Spleen (tissue), 11 donors: ENCODE measurements around the gene RBM10. TPM values are rescaled to one million over a fixed set of nuclear protein-coding genes. Genes with fewer than 3 reads are reported as not detected.
A peak's percentile ranks its signal among the peaks of the same experiment; 100 is the strongest.

ENCODE experiments used
- DNase-seq: peaks from one replicate; pipeline ENCODE4 v3.0.0-alpha.2; 2020
- H3K27ac ChIP-seq, 8 donors: fragments of 200-600 bp; sonication (generic) in 7 of 8; 1 replicate in 4 of 8; 2 replicates in 4 of 8; pipeline versions ENCODE4 v1.5.0 to v1.8.0; 2016 to 2021; ENCODE audit warnings: inconsistent platforms in 4 of 8, mild to moderate bottlenecking in 4 of 8, moderate library complexity in 1 of 8
- H3K27me3 ChIP-seq, 7 donors: fragments of 200-600 bp; sonication (generic) in 6 of 7; replicated peaks in 1 of 7; 1 replicate in 4 of 7; 2 replicates in 3 of 7; pipeline versions ENCODE4 v1.5.0 to v1.8.0; 2016 to 2021; ENCODE audit warnings: inconsistent platforms in 3 of 7, mild to moderate bottlenecking in 1 of 7
- H3K36me3 ChIP-seq, 6 donors: fragments of 200-600 bp; sonication (generic) in 5 of 6; 1 replicate in 4 of 6; 2 replicates in 2 of 6; pipeline versions ENCODE4 v1.5.0 to v1.8.0; 2016 to 2021; ENCODE audit warnings: inconsistent platforms in 2 of 6
- H3K4me1 ChIP-seq, 6 donors: fragments of 200-600 bp; sonication (generic) in 5 of 6; 1 replicate in 3 of 6; 2 replicates in 3 of 6; pipeline versions ENCODE4 v1.5.0 to v1.8.0; 2016 to 2021; ENCODE audit warnings: inconsistent platforms in 3 of 6
- H3K4me3 ChIP-seq, 8 donors: fragments of 200-600 bp; sonication (generic) in 7 of 8; 1 replicate in 4 of 8; 2 replicates in 4 of 8; pipeline versions ENCODE4 v1.5.0 to v1.8.0; 2016 to 2021; ENCODE audit warnings: inconsistent platforms in 4 of 8, mild to moderate bottlenecking in 4 of 8, moderate library complexity in 2 of 8
- H3K9me3 ChIP-seq, 8 donors: fragments of 200-600 bp; sonication (generic) in 7 of 8; 1 replicate in 4 of 8; 2 replicates in 4 of 8; pipeline versions ENCODE4 v1.5.0 to v1.8.0; 2016 to 2021; ENCODE audit warnings: inconsistent platforms in 4 of 8
- POLR2A ChIP-seq, 3 donors: fragments of 450-650 bp; IDR thresholded peaks; one replicate each; pipeline ENCODE4 v1.5.1; 2017; ENCODE audit warnings: antibody characterized with exemption in 3 of 3, mild to moderate bottlenecking in 1 of 3
- POLR2AphosphoS5 ChIP-seq, 3 donors: sonication (generic); formaldehyde crosslinking; IDR thresholded peaks; one replicate each; pipeline ENCODE4 v1.5.1; 2017; ENCODE audit warnings: antibody characterized with exemption in 3 of 3
- WGBS, 5 donors: extraction: QIAGEN DNeasy Blood & Tissue Kit in 3 of 5; methylation state at CpG; one replicate each; pipeline versions ENCODE4 v1.1.5 to v1.1.7; 2013 to 2018; 5-methylcytosine and 5-hydroxymethylcytosine counted together
- intact Hi-C: fragments of 100-400 bp; cut with DNase I; formaldehyde crosslinking; loops from one replicate; pipeline ENCODE4 v1.15.0; 2023; ENCODE audit warnings: low total_unique reads
- polyA plus RNA-seq, 3 donors: library from polyadenylated mRNA; stranded (reverse); fragments of 200-250 nt; gene quantifications; one replicate each; pipeline ENCODE4 v1.2.1, GENCODE V29; 2013
- total RNA-seq, 7 donors: library from RNA; depleted of rRNA in 3 of 7; stranded (reverse); fragments of >200 nt in 3 of 7; fragmentation: NEBNext Ultra II Directional in 4 of 7; extraction: Animal tissue kit (Norgen Biotek cat#: 25700) in 4 of 7; gene quantifications; one replicate each; pipeline versions ENCODE4 v1.1.0 to v1.2.1, GENCODE V29; 2016 to 2021
- TF ChIP-seq, protein P1 (sequence below), 11 experiments: fragments of 200-600 bp in 7 of 11; fragments of 450-650 bp in 4 of 11; sonication (generic) in 4 of 11; IDR thresholded peaks in 8 of 11; conservative IDR thresholded peaks in 3 of 11; 1 replicate in 7 of 11; 2 replicates in 4 of 11; pipeline versions ENCODE4 v1.4.0 to v1.8.0; 2016 to 2021; ENCODE audit warnings: antibody characterized with exemption in 11 of 11, inconsistent platforms in 4 of 11, mild to moderate bottlenecking in 1 of 11
- donor health status: healthy with polysubstance abuse.
- donor health status: DM: no; HTN: no; CAD: no; lungs with moderate emphysema.
- donor health status: DM: no; HTN: no; CAD: no.
- donor health status: Bipolar disorder and iron deficiency.
- donor health status: healthy.
- donor health status: DM: no; HTN: no; CAD: no.
- donor health status: DM: yes; HTN: yes; CAD: no.

RBM10 gene
- total and polyA plus RNA-seq, 10 donors, result 21.6 to 38.4 (median 29.7) TPM

DNA sequence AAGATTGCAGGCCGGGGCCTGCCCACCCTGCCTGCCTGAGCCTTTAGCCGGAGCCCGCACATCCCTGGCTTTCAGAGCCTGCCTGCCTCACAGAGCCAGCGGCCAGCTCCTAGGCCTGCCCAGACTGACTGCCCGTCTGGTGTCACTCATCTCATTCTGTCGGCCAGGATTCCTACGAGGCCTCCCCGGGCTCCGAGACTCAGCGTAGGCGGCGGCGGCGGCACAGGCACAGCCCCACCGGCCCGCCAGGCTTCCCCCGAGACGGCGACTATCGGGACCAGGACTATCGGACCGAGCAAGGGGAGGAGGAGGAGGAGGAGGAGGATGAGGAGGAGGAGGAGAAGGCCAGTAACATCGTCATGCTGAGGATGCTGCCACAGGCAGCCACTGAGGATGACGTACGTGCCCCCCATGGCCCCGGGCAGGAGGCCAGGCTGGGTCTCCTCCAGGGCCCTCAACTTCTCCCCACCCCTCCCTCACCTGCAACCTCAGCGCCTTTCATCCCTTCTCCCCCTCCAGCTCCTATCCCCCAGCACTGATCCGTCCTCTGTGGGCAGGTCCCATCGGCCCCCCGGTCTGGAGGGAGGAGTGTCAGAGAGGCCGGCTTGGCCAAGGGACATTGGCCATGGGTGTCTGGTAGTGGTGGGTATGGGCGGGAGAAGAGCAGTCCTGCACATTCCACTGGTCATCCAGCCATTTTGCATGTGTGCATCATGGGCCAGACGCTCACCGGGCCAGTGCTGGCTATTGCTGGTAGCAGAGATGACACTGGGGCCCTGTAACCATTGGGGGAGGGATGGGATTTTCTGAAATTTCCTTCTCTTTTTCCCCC lies 26.1 kb downstream of the RBM10 start:
- Histone ChIP-seq H3K27ac (no peak overlapping the region), H3K27me3 (peaks cover 0 to 9% (median 0%) of the 10 kb centered on the region in 7 donors), H3K36me3 (peaks cover 0 to 79% (median 53%) of the 10 kb centered on the region in 6 donors), H3K9me3 (no peaks in the 10 kb centered on the region), H3K4me1 (no peaks in the 10 kb centered on the region), H3K4me3 (no peak overlapping the region)
- 87 to 99% (median 95%) methylated on average over 20 to 34 of the region's 34 CpGs for WGBS, 5 donors
- intact Hi-C loops, result no loop called here
- TF ChIP-seq, protein P1, sequence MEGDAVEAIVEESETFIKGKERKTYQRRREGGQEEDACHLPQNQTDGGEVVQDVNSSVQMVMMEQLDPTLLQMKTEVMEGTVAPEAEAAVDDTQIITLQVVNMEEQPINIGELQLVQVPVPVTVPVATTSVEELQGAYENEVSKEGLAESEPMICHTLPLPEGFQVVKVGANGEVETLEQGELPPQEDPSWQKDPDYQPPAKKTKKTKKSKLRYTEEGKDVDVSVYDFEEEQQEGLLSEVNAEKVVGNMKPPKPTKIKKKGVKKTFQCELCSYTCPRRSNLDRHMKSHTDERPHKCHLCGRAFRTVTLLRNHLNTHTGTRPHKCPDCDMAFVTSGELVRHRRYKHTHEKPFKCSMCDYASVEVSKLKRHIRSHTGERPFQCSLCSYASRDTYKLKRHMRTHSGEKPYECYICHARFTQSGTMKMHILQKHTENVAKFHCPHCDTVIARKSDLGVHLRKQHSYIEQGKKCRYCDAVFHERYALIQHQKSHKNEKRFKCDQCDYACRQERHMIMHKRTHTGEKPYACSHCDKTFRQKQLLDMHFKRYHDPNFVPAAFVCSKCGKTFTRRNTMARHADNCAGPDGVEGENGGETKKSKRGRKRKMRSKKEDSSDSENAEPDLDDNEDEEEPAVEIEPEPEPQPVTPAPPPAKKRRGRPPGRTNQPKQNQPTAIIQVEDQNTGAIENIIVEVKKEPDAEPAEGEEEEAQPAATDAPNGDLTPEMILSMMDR (IDR thresholded peaks at IDR 0.05 in 8 of 11, conservative IDR thresholded peaks at IDR 0.05 in 3 of 11), result no peak
- peak in 1 of 3 donors; percentile 27 for TF ChIP-seq POLR2AphosphoS5 (IDR thresholded peaks at IDR 0.05)
- no peak for TF ChIP-seq POLR2A (IDR thresholded peaks at IDR 0.05)
- peak; percentile 55 for DNase-seq

DNA sequence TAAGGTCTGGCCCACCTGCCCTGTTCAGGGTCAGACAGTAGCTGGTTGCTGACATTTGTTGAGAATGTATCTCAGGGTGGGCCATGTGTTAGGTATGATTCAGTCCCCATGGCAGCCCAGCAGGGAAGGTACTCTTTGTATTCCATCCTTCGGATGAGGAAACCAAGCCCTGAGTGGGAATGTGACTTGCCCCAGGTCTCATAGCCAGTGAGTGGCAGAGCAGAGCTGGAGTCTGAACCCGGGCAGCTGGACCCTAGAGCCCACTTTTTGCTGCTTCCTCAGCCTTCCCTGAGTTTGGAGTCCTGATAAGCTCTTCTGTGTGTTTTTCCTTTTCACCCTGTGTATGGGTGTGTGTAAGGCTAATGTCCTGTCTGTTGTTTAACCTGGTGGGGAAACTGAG lies 27.0 kb downstream of the RBM10 start:
- H3K4me1 ChIP-seq, result no peaks in the 10 kb centered on the region
- DNase-seq, result peak; percentile 3
- WGBS, 5 donors, result 79 to 100% (median 97%) methylated on average over 2 of the region's 2 CpGs
- peaks cover 0 to 9% (median 0%) of the 10 kb centered on the region in 7 donors for H3K27me3 ChIP-seq
- H3K27ac ChIP-seq, result no peak overlapping the region
- no peaks in the 10 kb centered on the region for H3K9me3 ChIP-seq
- H3K36me3 ChIP-seq, result peaks cover 0 to 88% (median 60%) of the 10 kb centered on the region in 6 donors
- intact Hi-C loops, result no loop called here
- no peak overlapping the region for H3K4me3 ChIP-seq
- TF ChIP-seq, protein P1 (IDR thresholded peaks at IDR 0.05 in 8 of 11, conservative IDR thresholded peaks at IDR 0.05 in 3 of 11), result no peak
- TF ChIP-seq POLR2A (IDR thresholded peaks at IDR 0.05) (no peak), POLR2AphosphoS5 (IDR thresholded peaks at IDR 0.05) (no peak)

DNA sequence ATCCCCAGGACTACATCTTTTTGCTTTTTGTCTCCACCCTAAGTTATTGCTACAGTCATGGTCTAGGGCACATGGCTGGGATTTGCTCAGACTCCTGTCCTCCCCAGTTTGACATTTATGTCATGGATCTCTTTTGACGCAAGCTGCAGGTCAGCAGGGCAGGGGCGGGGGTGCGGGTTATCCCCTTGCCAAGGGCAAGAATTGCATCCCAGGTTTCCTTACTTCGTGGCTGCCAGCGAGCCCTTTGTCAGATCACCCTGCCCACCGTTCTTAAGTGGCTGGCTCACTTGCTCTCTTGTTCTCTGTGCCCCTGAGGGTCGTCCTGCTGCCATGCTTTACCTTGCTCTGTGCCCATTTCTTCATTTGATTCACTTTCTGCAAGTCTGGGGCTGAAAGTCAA lies 27.5 kb downstream of the RBM10 start:
- TF ChIP-seq POLR2AphosphoS5 (IDR thresholded peaks at IDR 0.05) (no peak), POLR2A (IDR thresholded peaks at IDR 0.05) (no peak)
- TF ChIP-seq, protein P1 (IDR thresholded peaks at IDR 0.05 in 8 of 11, conservative IDR thresholded peaks at IDR 0.05 in 3 of 11), result no peak
- intact Hi-C loops, result no loop called here
- Histone ChIP-seq H3K9me3 (no peaks in the 10 kb centered on the region), H3K4me1 (no peaks in the 10 kb centered on the region), H3K27me3 (peaks cover 0 to 9% (median 0%) of the 10 kb centered on the region in 7 donors), H3K36me3 (peaks cover 0 to 93% (median 65%) of the 10 kb centered on the region in 6 donors), H3K4me3 (no peak overlapping the region), H3K27ac (no peak overlapping the region)
- DNase-seq, result peak; percentile 33
- WGBS, 5 donors, result 73 to 96% (median 86%) methylated on average over 7 of the region's 7 CpGs
